Stimulated activated CD8-positive, alpha-beta memory T cell treated with anti-CD3 and anti-CD28 coated beads, Interleukin-12 subunit alpha, Interleukin-12 subunit beta, amount 100 ng/mL, for 1 hour (primary cell): ENCODE results near the gene F8A3.
"Not testable (repeated sequence)": the region's sequence is repeated elsewhere in the genome, so short reads cannot be mapped to it uniquely, and the experiment has no call there.

Experiments used
- DNase-seq: peaks from one replicate; pipeline ENCODE4 v3.0.0-alpha.2; 2020; ENCODE audit warnings: low read depth

The F8A3 gene

GRCh38 chrX:155458471-155458870 lies at the start of gene F8A3:
Gene F8A3, minus strand, starts transcription at chrX:155458620. Its CDS starts 20 bp downstream, at chrX:155458600.
- DNase-seq = not testable (repeated sequence)

- DNase-seq = no peak
These were observed 46.9 kb upstream of the F8A3 start for GRCh38 chrX:155505296-155505695.

- DNase-seq = not testable (repeated sequence)
These were observed 36.7 kb upstream of the F8A3 start for GRCh38 chrX:155495134-155495533.

DNA sequence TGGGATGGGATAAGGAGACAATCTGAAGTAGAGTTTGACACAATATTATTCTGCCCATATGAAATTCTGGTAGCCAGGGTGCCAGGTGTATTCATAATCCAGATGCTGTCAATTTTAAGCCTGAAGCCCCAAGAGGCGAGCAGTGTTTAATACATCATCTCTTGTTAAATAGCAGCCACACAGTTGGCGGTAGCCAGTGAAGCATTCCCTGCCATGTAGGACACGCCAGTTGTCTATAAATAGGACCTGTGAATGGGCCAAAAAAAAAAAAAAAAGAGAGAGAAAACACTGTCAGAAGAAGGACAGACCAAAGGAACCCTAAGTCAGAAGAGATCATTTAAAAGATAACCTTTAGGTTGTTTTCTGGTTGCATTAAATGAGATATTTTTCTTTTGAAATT lies 33.0 kb upstream of the F8A3 start:
- not testable (repeated sequence) for DNase-seq

DNA sequence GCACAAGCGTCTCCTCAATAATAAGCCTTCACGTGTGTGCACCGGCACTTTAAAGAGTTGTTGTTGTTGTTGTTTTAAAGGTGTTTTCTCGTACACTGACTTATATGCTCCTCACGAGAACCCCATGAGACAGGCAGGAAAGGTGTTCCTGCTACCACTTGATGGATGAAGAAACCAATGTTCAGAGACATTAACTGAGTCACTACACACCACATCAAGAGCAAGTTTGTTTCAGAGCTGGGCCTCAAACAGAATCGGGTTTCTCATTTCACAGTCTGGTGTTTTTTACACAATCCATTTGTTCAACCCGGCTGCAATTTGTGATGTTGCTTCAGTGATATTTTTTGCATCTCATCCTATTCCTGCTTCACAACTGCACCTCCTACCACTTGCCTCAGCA lies 18.7 kb upstream of the F8A3 start:
- DNase-seq = not testable (repeated sequence)

DNA sequence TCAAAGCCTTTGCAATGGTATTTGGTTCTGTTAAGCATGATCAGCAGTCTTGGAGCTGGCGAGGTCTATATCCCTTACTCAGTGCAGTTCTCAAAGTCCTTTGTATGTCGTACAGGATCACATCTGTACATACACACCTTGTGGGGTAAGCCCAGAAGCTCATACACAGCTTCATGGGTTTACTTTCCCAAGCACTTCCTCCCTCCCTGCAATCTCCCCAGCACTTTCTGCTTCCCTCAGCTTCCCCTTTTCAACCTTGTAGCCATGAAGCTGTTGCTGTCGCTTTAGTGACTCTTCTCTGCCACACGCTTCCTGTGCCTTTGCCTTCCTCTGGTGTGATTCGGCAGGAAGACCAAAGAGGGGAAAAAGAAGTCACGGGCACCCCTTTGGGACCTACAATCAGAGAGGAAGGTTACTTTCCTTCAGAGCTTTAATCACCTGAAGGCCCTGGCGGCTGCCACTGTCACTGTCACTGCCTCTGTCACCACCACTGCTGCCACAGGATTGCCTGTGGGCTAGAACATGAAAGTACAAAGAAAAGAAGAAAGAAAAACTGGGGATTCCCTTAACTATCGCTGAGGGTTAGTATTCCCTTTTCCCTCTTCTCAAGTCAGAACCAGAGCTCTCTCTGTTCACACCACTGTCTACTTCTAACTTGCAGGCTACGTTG lies 8.0 kb upstream of the F8A3 start:
- not testable (repeated sequence) for DNase-seq

- DNase-seq = not testable (repeated sequence)
These were observed 2.1 kb upstream of the F8A3 start for GRCh38 chrX:155460501-155460900.

GRCh38 chrX:155457761-155458447 lies 516 bp downstream of the F8A3 start:
- not testable (repeated sequence) for DNase-seq

GRCh38 chrX:155441097-155441496 lies 17.3 kb downstream of the F8A3 start:
- DNase-seq = no peak

DNA sequence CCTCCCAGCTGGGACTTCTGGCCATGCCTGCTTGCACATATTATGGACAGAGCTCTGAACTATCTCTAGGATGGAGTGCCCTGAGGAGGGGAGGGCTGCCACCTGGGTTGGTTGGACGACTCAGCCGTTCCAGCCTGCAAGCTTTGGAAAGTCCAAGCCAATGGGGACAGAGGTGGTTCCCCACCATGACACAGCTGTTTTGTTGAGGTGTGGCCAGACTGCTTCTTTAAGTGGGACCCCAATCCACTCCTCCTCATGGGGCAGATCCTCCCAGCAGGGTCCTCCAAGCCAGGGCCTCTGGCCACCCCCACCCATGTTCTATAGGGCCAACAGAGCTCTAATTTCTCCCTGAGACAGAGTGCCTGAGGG lies 22.7 kb downstream of the F8A3 start:
- no peak for DNase-seq

DNA sequence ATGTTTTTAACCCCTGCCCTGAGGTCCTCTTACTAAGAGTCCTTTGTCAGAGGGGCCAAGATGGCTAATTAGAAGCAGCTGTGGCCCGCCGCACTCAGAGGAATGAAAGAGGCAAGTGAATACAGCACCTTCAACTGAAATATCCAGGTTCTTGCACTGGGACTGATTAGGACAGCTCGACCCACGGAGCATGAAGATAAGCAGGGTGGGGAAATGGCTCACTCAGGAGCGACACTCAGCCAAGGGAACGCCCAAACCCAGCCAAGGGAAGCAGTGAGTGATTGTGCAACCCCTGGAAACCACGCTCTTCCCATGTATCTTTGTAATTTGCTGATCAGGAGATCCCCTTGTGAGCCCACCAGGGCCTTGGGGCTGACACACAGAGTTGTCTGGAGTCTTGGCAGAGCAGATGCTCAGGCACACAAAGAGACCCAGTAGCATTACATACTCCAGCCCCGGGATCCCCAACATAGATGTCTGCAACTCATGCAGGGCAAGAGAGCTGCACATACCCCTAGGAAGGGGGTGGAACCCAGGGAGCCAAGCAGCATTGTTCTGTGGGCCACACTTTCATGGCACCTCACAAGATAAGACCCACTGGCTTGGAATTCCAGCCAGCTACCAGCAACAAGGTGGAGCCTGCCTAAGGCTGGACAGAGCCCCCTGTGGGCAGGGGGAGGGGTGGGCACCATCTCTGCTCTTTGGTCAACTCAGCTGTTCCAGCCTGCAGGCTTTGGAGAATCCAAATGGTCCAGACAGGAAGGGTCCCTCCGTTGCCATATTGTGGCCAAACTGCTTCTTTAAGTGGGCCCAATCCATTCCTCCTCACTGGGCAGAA lies 23.3 kb downstream of the F8A3 start:
- no peak for DNase-seq

DNA sequence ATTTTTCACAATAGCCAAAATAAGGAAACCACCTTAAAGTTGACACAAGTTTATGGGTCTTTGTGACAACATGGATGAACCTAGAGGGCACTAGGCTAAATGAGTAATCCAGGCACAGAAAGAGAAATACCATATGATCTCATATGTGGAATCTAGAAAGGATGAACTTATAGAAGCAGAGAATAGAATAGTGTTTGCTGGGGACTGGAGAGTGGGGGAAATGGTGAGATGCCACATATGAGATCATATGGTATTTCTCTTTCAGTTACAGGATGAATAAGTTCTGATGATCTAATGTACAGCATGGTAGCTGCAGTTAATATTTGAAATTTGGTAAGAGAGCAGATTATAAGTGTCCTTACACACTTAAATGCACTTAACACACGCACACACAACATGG lies 40.7 kb downstream of the F8A3 start:
- DNase-seq = no peak
